ENCODE data around the gene TTC21A.

GRCh38 chr3:39186692-39187151 is 79.2 kb downstream of the TTC21A start:
- TF ChIP-seq CTCF (optimal IDR thresholded peaks at IDR 0.05 in 1 of 3, IDR thresholded peaks at IDR 0.05 in 1 of 3, conservative IDR thresholded peaks at IDR 0.05 in 1 of 3; ENCODE audit: extremely low read depth in 1 of 3, insufficient read depth in 2 of 3, low read length in 3 of 3): no peak
- TF ChIP-seq EZH2 (IDR thresholded peaks at IDR 0.05; ENCODE audit: low read length): no peak
